ENCODE measurements around the gene CRYZL1.
A peak's percentile ranks its signal among the peaks of the same experiment; 100 is the strongest.

The CRYZL1 gene

GRCh38 chr21:33650929-33651509 is 9.5 kb upstream of the CRYZL1 start:
- TF ChIP-seq CTCF (conservative IDR thresholded peaks at IDR 0.05), result no peak
- H3K27ac ChIP-seq, result peak overlapping the region; percentile 82

GRCh38 chr21:33650230-33650629 is 8.7 kb upstream of the CRYZL1 start:
- H3K27ac ChIP-seq, result peak overlapping the region; percentile 82
- no peak for TF ChIP-seq CTCF (conservative IDR thresholded peaks at IDR 0.05)

GRCh38 chr21:33648555-33648954 is 7.0 kb upstream of the CRYZL1 start:
- peak overlapping the region; percentile 82; the same call in 1 of the 2 replicates for H3K27ac ChIP-seq
- TF ChIP-seq CTCF (conservative IDR thresholded peaks at IDR 0.05), result no peak

- TF ChIP-seq CTCF (conservative IDR thresholded peaks at IDR 0.05), result no peak
- no peak overlapping the region for H3K27ac ChIP-seq
Observed at GRCh38 chr21:33647587-33647986, 6.0 kb upstream of the CRYZL1 start.

GRCh38 chr21:33645730-33646129 is 4.2 kb upstream of the CRYZL1 start:
- TF ChIP-seq CTCF (conservative IDR thresholded peaks at IDR 0.05), result no peak
- H3K27ac ChIP-seq, result no peak overlapping the region

GRCh38 chr21:33644383-33645074 is 3.0 kb upstream of the CRYZL1 start:
- no peak for TF ChIP-seq CTCF (conservative IDR thresholded peaks at IDR 0.05)
- peak overlapping the region; percentile 94 for H3K27ac ChIP-seq

GRCh38 chr21:33643658-33644311 is 2.2 kb upstream of the CRYZL1 start:
- no peak for TF ChIP-seq CTCF (conservative IDR thresholded peaks at IDR 0.05)
- peak overlapping the region; percentile 94 for H3K27ac ChIP-seq

Data from VCaP (cell line).